DMS 273 (cell line): Measurements from ENCODE around the gene CTSC.
A peak's percentile ranks its signal among the peaks of the same experiment; 100 is the strongest.

ENCODE experiments used
- DNase-seq: peaks from one replicate; lab custom pipeline; 2025; ENCODE audit not compliant: unreplicated experiment; lab: John Stamatoyannopoulos, UW

CTSC gene

GRCh38 chr11:88337181-88337986, at the start of gene CTSC:
CTSC (minus strand) TSS chr11:88337736; CDS start chr11:88337672, 64 bp downstream.
- DNase-seq: peak; percentile 93

- DNase-seq: no peak
Observed at GRCh38 chr11:88384669-88385005, 47.1 kb upstream of the CTSC start.

- DNase-seq: no peak
Observed at GRCh38 chr11:88384004-88384668, 46.6 kb upstream of the CTSC start.

- DNase-seq: no peak
Observed at GRCh38 chr11:88383447-88383846, 45.9 kb upstream of the CTSC start.

GRCh38 chr11:88379130-88379529, 41.6 kb upstream of the CTSC start:
- no peak for DNase-seq

- no peak for DNase-seq
Observed at GRCh38 chr11:88378422-88379066, 41.0 kb upstream of the CTSC start.

GRCh38 chr11:88377646-88378045, 40.1 kb upstream of the CTSC start:
- no peak for DNase-seq

- DNase-seq: no peak
Observed at GRCh38 chr11:88377144-88377543, 39.6 kb upstream of the CTSC start.

GRCh38 chr11:88375927-88376470, 38.5 kb upstream of the CTSC start:
- DNase-seq: no peak

- DNase-seq: no peak
Observed at GRCh38 chr11:88370782-88371181, 33.2 kb upstream of the CTSC start.

GRCh38 chr11:88367310-88367709, 29.8 kb upstream of the CTSC start:
- DNase-seq: no peak

GRCh38 chr11:88363648-88364065, 26.1 kb upstream of the CTSC start:
- no peak for DNase-seq

- no peak for DNase-seq
Observed at GRCh38 chr11:88363004-88363403, 25.5 kb upstream of the CTSC start.

- no peak for DNase-seq
Observed at GRCh38 chr11:88360141-88360540, 22.6 kb upstream of the CTSC start.

- DNase-seq: no peak
Observed at GRCh38 chr11:88359541-88359940, 22.0 kb upstream of the CTSC start.

- no peak for DNase-seq
Observed at GRCh38 chr11:88359114-88359513, 21.6 kb upstream of the CTSC start.

- no peak for DNase-seq
Observed at GRCh38 chr11:88358040-88358431, 20.5 kb upstream of the CTSC start.

GRCh38 chr11:88357323-88358039, 19.9 kb upstream of the CTSC start:
- DNase-seq: no peak

GRCh38 chr11:88355887-88356286, 18.4 kb upstream of the CTSC start:
- DNase-seq: no peak

- no peak for DNase-seq
Observed at GRCh38 chr11:88354912-88355311, 17.4 kb upstream of the CTSC start.

- no peak for DNase-seq
Observed at GRCh38 chr11:88353835-88354496, 16.4 kb upstream of the CTSC start.
